Ovary (tissue), 3 donors: ENCODE results near the gene ITGAL.

ENCODE experiments used
- POLR2A ChIP-seq: fragments of 450-650 bp; IDR thresholded peaks from one replicate; pipeline ENCODE4 v1.6.1; 2017; ENCODE audit warnings: antibody characterized with exemption, mild to moderate bottlenecking, moderate library complexity
- TF ChIP-seq, protein P1 (sequence below), 3 donors: fragments of 450-650 bp in 2 of 3; fragments of 200-600 bp in 1 of 3; IDR thresholded peaks; one replicate each; pipeline versions ENCODE4 v1.5.1 to v1.8.0; 2016 to 2022; ENCODE audit warnings: antibody characterized with exemption in 3 of 3, mild to moderate bottlenecking in 1 of 3
- donor health status: DM: no; HTN: no; CAD: no.

DNA sequence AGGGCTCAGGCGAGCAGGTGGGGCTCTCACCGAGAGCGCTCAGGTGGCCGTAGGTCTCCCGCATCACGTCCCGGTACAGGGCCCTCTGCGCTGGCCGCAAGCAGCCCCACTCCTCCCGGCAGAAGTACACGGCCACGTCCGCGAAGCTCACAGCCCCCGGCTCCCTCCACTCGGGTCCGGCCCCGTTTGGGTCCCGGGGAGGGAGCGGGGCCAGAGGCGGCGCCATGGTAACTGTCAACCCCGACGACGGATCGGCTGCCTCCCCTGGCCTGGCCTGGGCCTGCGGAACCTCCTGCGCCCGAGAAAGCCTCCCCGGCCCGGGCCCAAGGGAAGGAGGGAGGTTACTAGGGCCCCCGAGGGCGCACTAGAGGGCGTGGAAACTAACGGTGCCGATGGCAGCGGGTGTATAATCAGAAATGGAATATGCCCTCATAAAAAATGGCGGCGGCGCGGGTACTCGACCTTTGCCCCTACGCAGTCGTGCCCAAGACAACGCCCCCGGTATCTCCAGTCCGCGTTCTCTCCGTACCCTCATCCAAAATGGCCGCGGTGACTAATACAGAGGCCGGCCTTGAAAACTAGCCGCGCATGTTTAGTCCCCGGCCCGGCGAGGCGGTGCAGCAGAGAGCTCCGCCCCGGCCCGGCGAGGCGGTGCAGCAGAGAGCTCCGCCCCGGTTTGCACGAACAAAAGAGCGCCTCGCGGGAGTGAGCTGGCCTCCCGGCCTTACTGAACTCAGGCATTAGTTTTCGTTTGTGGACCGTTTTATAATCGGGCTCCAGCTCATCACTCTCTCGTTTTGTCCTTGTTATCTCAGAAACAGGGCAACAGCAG lies 85.6 kb downstream of the ITGAL start, which contains the start of gene ZNF764:
- TF ChIP-seq POLR2A = peak; percentile 32
- TF ChIP-seq, protein P1, sequence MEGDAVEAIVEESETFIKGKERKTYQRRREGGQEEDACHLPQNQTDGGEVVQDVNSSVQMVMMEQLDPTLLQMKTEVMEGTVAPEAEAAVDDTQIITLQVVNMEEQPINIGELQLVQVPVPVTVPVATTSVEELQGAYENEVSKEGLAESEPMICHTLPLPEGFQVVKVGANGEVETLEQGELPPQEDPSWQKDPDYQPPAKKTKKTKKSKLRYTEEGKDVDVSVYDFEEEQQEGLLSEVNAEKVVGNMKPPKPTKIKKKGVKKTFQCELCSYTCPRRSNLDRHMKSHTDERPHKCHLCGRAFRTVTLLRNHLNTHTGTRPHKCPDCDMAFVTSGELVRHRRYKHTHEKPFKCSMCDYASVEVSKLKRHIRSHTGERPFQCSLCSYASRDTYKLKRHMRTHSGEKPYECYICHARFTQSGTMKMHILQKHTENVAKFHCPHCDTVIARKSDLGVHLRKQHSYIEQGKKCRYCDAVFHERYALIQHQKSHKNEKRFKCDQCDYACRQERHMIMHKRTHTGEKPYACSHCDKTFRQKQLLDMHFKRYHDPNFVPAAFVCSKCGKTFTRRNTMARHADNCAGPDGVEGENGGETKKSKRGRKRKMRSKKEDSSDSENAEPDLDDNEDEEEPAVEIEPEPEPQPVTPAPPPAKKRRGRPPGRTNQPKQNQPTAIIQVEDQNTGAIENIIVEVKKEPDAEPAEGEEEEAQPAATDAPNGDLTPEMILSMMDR (IDR thresholded peaks at IDR 0.05) = no peak
